Right atrium auricular region (tissue), 2 donors: ENCODE measurements around the gene TLE4. TPM values are rescaled to one million over a fixed set of nuclear protein-coding genes. Genes with fewer than 3 reads are reported as not detected.

Experiments used
- DNase-seq: peaks from one replicate; pipeline ENCODE4 v3.0.0-alpha.2; 2019; ENCODE audit warnings: low spot score
- H3K27ac ChIP-seq, 2 donors: fragments of 200-600 bp; sonication (generic); 1 replicate in 1 of 2; 2 replicates in 1 of 2; pipeline ENCODE4 v1.5.1; 2016 to 2019
- H3K27me3 ChIP-seq, 2 donors: fragments of 200-600 bp; sonication (generic); one replicate each; pipeline versions ENCODE4 v1.5.1 to v1.6.0; 2017 to 2019
- H3K36me3 ChIP-seq: fragments of 200-600 bp; sonication (generic); one replicate; pipeline ENCODE4 v1.5.1; 2016
- H3K4me1 ChIP-seq, 2 donors: fragments of 200-600 bp; sonication (generic); one replicate each; pipeline versions ENCODE4 v1.5.1 to v1.6.0; 2017 to 2019
- H3K4me3 ChIP-seq, 2 donors: fragments of 200-600 bp; sonication (generic); 1 replicate in 1 of 2; 2 replicates in 1 of 2; pipeline ENCODE4 v1.5.1; 2017 to 2019; ENCODE audit warnings: mild to moderate bottlenecking in 1 of 2, moderate library complexity in 1 of 2
- H3K9me3 ChIP-seq, 2 donors: fragments of 200-600 bp; sonication (generic); one replicate each; pipeline ENCODE4 v1.5.1; 2019
- total RNA-seq, 2 donors: library from RNA; depleted of rRNA; stranded (reverse); fragments of >200 nt; gene quantifications; one replicate each; pipeline ENCODE4 v1.1.0, GENCODE V29; 2016
- TF ChIP-seq, protein P1 (sequence below), 2 donors: fragments of 200-600 bp; sonication (generic); IDR thresholded peaks; one replicate each; pipeline ENCODE4 v1.5.1; 2019; ENCODE audit warnings: antibody characterized with exemption in 2 of 2

The TLE4 gene
- total RNA-seq, 2 donors from 2014 or later = 18.9 to 26.1 TPM

DNA sequence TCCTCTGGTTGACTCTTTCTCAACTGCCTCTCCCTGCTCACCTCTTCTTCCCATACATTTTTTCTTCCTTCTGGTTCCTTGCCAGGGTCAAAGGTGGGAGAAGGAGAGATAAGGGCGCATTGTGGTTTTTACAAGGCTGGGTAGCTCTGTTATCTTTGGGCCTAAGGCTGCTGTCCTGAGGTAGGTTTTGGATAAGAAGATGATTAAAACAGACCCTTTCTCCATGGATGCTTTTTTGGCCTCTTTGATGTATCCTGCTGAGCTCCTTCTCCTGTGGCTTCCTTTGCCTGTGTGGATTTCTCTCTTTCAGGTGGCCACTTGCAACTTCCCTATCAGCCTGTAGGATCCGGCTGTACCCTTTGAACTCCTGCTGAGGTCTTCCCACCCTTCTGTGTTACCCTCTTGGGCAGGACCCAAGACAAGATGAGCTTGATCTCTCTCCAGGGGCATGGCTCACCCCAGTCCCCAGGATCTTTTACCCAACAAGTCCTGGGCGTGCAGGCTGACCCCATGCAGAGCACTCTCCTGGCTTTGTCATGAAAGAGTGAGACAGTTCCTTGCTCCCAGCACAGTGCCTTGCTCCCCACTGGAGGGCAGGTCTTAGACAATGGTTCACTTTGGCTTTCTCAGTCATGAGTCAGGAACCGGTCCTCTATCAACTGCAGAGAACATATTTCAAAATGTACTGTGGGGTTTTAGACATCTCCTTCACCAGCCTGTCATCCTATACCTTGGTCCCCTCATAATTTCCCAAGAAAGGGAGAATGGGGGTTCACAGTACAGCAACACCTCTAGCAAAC is 197.9 kb downstream of the TLE4 start:
- no peaks in the 10 kb centered on the region for H3K9me3 ChIP-seq

DNA sequence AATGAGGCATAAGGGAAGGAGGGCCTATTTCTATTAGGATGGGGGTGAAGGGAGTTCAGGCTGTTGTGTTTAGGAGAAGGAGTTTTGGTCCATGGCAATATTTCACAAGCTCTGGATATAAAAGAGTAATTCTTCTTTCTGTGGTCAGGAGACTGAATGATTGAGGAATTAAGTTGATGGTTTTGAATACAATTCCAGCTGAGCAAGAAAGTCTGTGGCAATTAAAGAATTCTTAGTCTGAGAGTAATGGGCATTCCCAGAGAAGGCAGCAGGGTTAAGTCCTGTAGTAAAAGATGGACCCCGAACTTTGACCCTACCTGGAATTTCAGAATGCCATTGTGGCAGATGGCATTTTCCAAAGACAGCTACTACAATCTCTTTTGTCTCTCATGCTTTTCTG is 202.6 kb downstream of the TLE4 start:
- TF ChIP-seq, protein P1, sequence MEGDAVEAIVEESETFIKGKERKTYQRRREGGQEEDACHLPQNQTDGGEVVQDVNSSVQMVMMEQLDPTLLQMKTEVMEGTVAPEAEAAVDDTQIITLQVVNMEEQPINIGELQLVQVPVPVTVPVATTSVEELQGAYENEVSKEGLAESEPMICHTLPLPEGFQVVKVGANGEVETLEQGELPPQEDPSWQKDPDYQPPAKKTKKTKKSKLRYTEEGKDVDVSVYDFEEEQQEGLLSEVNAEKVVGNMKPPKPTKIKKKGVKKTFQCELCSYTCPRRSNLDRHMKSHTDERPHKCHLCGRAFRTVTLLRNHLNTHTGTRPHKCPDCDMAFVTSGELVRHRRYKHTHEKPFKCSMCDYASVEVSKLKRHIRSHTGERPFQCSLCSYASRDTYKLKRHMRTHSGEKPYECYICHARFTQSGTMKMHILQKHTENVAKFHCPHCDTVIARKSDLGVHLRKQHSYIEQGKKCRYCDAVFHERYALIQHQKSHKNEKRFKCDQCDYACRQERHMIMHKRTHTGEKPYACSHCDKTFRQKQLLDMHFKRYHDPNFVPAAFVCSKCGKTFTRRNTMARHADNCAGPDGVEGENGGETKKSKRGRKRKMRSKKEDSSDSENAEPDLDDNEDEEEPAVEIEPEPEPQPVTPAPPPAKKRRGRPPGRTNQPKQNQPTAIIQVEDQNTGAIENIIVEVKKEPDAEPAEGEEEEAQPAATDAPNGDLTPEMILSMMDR (IDR thresholded peaks at IDR 0.05) = no peak
- no peak overlapping the region for H3K27ac ChIP-seq

More for the DNA sequence above, 197.9 kb downstream of the TLE4 start:
- Histone ChIP-seq H3K27me3 (no peaks in the 10 kb centered on the region), H3K27ac (no peak overlapping the region), H3K4me3 (no peak overlapping the region), H3K4me1 (no peaks in the 10 kb centered on the region), H3K36me3 (no peaks in the 10 kb centered on the region)
- TF ChIP-seq, protein P1 (IDR thresholded peaks at IDR 0.05) = no peak
- DNase-seq = no peak

More for the DNA sequence above, 202.6 kb downstream of the TLE4 start:
- no peak for DNase-seq
- H3K27me3 ChIP-seq = no peaks in the 10 kb centered on the region
- H3K4me3 ChIP-seq = no peak overlapping the region
- H3K4me1 ChIP-seq = no peaks in the 10 kb centered on the region
- no peaks in the 10 kb centered on the region for H3K9me3 ChIP-seq
- H3K36me3 ChIP-seq = no peaks in the 10 kb centered on the region
